Endothelial cell of umbilical vein (primary cell): ENCODE measurements around the gene AZU1. TPM values are rescaled to one million over a fixed set of nuclear protein-coding genes. Genes with fewer than 3 reads are reported as not detected.

Experiments used
- BruUV-seq: library from RNA; stranded (reverse); fragments of 400-500 nt; replicated peaks from 2 replicates; lab custom pipeline; 2021; lab: Mats Ljungman, UMichigan
- CTCF ChIA-PET: fragments of 300-600, 350-600 bp; sonication (Branson Sonifier 250); formaldehyde crosslinking; loops from one replicate; lab custom pipeline; 2021; ENCODE audit warnings: antibody characterized with exemption, inconsistent platforms; lab: Charles Lee
- POLR2A ChIA-PET: fragments of 300-600, 350-600 bp; sonication (Branson Sonifier 250); formaldehyde crosslinking; loops from one replicate; lab custom pipeline; 2021; ENCODE audit warnings: antibody characterized with exemption, inconsistent platforms; lab: Charles Lee
- DNase-seq: peaks from one replicate; pipeline ENCODE4 v3.0.0-alpha.2; 2011; ENCODE audit warnings: low read depth, low spot score
- FAIRE-seq: peaks from 2 replicates; lab custom pipeline; 2011; peaks lifted over from hg19 to GRCh38; lab: Jason Lieb, UNC
- H2AFZ ChIP-seq: 2 replicates; pipeline ENCODE4 v1.6.0; 2012; ENCODE audit warnings: low read depth, low read length, control low read depth, inconsistent platforms
- H3K27ac ChIP-seq: 2 replicates; pipeline ENCODE4 v1.5.1; 2011; ENCODE audit warnings: low read depth, mild to moderate bottlenecking, control low read depth, low read length, moderate library complexity; ENCODE audit not compliant: insufficient read depth
- H3K27me3 ChIP-seq, 2 experiments: 2 replicates each; pipeline versions ENCODE4 v1.6.0 to v1.6.1; 2011; ENCODE audit warnings: low read length in 2 of 2, mixed read lengths in 1 of 2; ENCODE audit not compliant: control insufficient read depth in 2 of 2, insufficient read depth in 2 of 2
- H3K36me3 ChIP-seq, 2 experiments: 2 replicates in 1 of 2; 3 replicates in 1 of 2; pipeline ENCODE4 v1.5.1; 2011; ENCODE audit warnings: low read length in 2 of 2, mild to moderate bottlenecking in 1 of 2, moderate library complexity in 1 of 2; ENCODE audit not compliant: control insufficient read depth in 2 of 2, insufficient read depth in 2 of 2; ENCODE audit errors: extremely low read depth in 1 of 2
- H3K4me1 ChIP-seq: 3 replicates; pipeline ENCODE4 v1.5.1; 2011; ENCODE audit warnings: mild to moderate bottlenecking, low read length; ENCODE audit not compliant: control insufficient read depth, insufficient read depth; ENCODE audit errors: extremely low read depth
- H3K4me2 ChIP-seq: 2 replicates; pipeline ENCODE4 v1.6.1; 2011; ENCODE audit warnings: low read length, control low read depth, mixed read lengths; ENCODE audit not compliant: insufficient read depth
- H3K4me3 ChIP-seq, 3 experiments: fragments of 200-600 bp in 1 of 3; sonication (generic), shearing (Covaris generic) in 1 of 3; replicated peaks in 1 of 3; 2 replicates each; pipeline ENCODE4 v1.5.1; 2011 to 2016; ENCODE audit warnings: control low read depth in 3 of 3, low read length in 3 of 3, mild to moderate bottlenecking in 2 of 3, inconsistent platforms in 1 of 3, low read depth in 1 of 3, moderate library complexity in 1 of 3; ENCODE audit not compliant: insufficient read depth in 1 of 3
- H3K79me2 ChIP-seq: 2 replicates; pipeline ENCODE4 v1.6.0; 2012; ENCODE audit warnings: low read length, inconsistent platforms; ENCODE audit not compliant: control insufficient read depth, insufficient read depth
- H3K9ac ChIP-seq: replicated peaks from 2 replicates; pipeline ENCODE3; 2011; ENCODE audit warnings: low read length, control low read depth; ENCODE audit not compliant: insufficient read depth; ENCODE audit errors: extremely low read depth
- H3K9me1 ChIP-seq: replicated peaks from 3 replicates; pipeline ENCODE4 v1.6.0; 2011; ENCODE audit warnings: mild to moderate bottlenecking, low read length; ENCODE audit not compliant: control insufficient read depth, insufficient read depth; ENCODE audit errors: extremely low read depth
- H3K9me3 ChIP-seq: replicated peaks from 2 replicates; pipeline ENCODE4 v1.5.1; 2012; ENCODE audit warnings: low read length, inconsistent platforms; ENCODE audit not compliant: control insufficient read depth, insufficient read depth
- H4K20me1 ChIP-seq: replicated peaks from 2 replicates; pipeline ENCODE3; 2011; ENCODE audit warnings: mild to moderate bottlenecking, low read length; ENCODE audit not compliant: control insufficient read depth, insufficient read depth; ENCODE audit errors: extremely low read depth
- EZH2 ChIP-seq: IDR thresholded peaks from 2 replicates; pipeline ENCODE4 v1.6.1; 2012; ENCODE audit warnings: borderline replicate concordance, low read depth, mild to moderate bottlenecking, moderate library complexity, low read length, inconsistent platforms; ENCODE audit not compliant: severe bottlenecking
- FOS ChIP-seq: IDR thresholded peaks from 2 replicates; pipeline ENCODE4 v1.6.1; 2011; ENCODE audit warnings: mild to moderate bottlenecking, low read length, moderate library complexity, borderline replicate concordance; ENCODE audit not compliant: insufficient read depth
- GATA2 ChIP-seq: IDR thresholded peaks from 2 replicates; pipeline ENCODE4 v1.7.0; 2011; ENCODE audit warnings: low read depth, mild to moderate bottlenecking, moderate library complexity, mixed read lengths, low read length; ENCODE audit not compliant: insufficient read length, insufficient read depth
- JUN ChIP-seq: IDR thresholded peaks from 2 replicates; pipeline ENCODE4 v1.6.1; 2011; ENCODE audit warnings: borderline replicate concordance, low read depth; ENCODE audit not compliant: insufficient read length, insufficient read depth
- MYC ChIP-seq: IDR thresholded peaks from one replicate; pipeline ENCODE4 v1.6.1; 2011; ENCODE audit warnings: mild to moderate bottlenecking, low read depth, low read length
- POLR2A ChIP-seq: IDR thresholded peaks from 2 replicates; pipeline ENCODE4 v1.6.1; 2012; ENCODE audit warnings: low read depth, mild to moderate bottlenecking, control low read depth, low read length
- POLR2AphosphoS5 ChIP-seq: IDR thresholded peaks from 2 replicates; pipeline ENCODE4 v1.6.1; 2012; ENCODE audit warnings: low read depth, mild to moderate bottlenecking, control low read depth, low read length, moderate library complexity; ENCODE audit not compliant: insufficient read depth
- dilution Hi-C: fragments of 300-500 bp; cut with MboI; formaldehyde crosslinking; loops from one replicate; pipeline ENCODE4 v1.15.0; 2019; ENCODE audit warnings: low sequenced_read_pairs; ENCODE audit not compliant: extremely low pct_ligation_motif_present
- intact Hi-C: fragments of 100-400 bp; cut with micrococcal nuclease; formaldehyde crosslinking; loops from one replicate; pipeline ENCODE4 v1.10.0; 2022
- polyA plus RNA-seq, 4 experiments: library from polyadenylated mRNA; depleted of rRNA in 3 of 4; stranded (reverse) in 3 of 4; unstranded in 1 of 4; fragments of >200 nt; gene quantifications; 2 replicates each; pipeline versions ENCODE4 v1.2.1 to v1.2.3, GENCODE V29; 2011 to 2012; ENCODE audit warnings: missing spikeins in 1 of 4
- total RNA-seq: library from RNA; stranded (reverse); gene quantifications from 2 replicates; pipeline ENCODE4 v1.2.3, GENCODE V29; 2021
- TF ChIP-seq, protein P1 (sequence below), 2 donors: IDR thresholded peaks; 1 replicate in 1 of 2; 2 replicates in 1 of 2; pipeline ENCODE4 v1.5.1; 2011; ENCODE audit warnings: low read length in 2 of 2, mild to moderate bottlenecking in 2 of 2, moderate library complexity in 2 of 2, control low read depth in 1 of 2, inconsistent platforms in 1 of 2, low read depth in 1 of 2; ENCODE audit not compliant: insufficient read depth in 1 of 2; ENCODE audit errors: extremely low read depth in 1 of 2
- TF ChIP-seq, protein P2 (sequence below): IDR thresholded peaks from 2 replicates; pipeline ENCODE4 v1.6.1; 2011; ENCODE audit not compliant: insufficient read depth, insufficient read length

AZU1 gene
- total and polyA plus RNA-seq, 2 donors (not counting 3 experiments of a cell fraction or from before 2014, with no cell fraction given): 0.12 TPM; not detected in 1

DNA sequence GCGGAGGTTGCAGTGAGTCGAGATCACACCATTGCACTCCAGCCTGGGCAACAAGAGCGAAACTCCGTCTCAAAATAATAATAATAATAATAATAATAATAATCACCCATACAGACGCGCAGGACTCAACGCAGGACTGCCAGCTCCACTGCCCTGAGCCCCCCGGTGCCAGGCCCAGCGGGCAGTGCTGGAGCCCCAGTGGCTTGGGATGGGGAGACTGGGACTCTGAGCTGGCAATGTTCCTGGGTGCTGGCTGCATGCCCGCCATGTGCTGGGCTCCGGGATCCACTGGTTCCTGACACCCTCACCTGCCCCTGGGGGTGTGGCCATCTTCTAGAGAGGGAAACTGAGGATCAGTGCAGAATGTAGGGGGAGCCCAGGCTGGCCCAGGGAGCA lies 325 bp upstream of the AZU1 start:
- POLR2A ChIA-PET: no interaction called here
- no peaks in the 10 kb centered on the region for H3K9me1 ChIP-seq
- H3K79me2 ChIP-seq: no peaks in the 10 kb centered on the region
- DNase-seq: no peak
- H3K36me3 ChIP-seq: no peaks in the 10 kb centered on the region
- no peak overlapping the region for H3K9ac ChIP-seq
- TF ChIP-seq JUN (no peak), GATA2 (no peak), EZH2 (no peak), POLR2A (no peak), MYC (no peak), FOS (no peak), POLR2AphosphoS5 (no peak)
- TF ChIP-seq, protein P1, sequence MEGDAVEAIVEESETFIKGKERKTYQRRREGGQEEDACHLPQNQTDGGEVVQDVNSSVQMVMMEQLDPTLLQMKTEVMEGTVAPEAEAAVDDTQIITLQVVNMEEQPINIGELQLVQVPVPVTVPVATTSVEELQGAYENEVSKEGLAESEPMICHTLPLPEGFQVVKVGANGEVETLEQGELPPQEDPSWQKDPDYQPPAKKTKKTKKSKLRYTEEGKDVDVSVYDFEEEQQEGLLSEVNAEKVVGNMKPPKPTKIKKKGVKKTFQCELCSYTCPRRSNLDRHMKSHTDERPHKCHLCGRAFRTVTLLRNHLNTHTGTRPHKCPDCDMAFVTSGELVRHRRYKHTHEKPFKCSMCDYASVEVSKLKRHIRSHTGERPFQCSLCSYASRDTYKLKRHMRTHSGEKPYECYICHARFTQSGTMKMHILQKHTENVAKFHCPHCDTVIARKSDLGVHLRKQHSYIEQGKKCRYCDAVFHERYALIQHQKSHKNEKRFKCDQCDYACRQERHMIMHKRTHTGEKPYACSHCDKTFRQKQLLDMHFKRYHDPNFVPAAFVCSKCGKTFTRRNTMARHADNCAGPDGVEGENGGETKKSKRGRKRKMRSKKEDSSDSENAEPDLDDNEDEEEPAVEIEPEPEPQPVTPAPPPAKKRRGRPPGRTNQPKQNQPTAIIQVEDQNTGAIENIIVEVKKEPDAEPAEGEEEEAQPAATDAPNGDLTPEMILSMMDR (IDR thresholded peaks at IDR 0.05; ENCODE audit: extremely low read depth in 1 of 2, insufficient read depth in 1 of 2, low read depth in 1 of 2, low read length in 2 of 2): no peak
- TF ChIP-seq, protein P2, sequence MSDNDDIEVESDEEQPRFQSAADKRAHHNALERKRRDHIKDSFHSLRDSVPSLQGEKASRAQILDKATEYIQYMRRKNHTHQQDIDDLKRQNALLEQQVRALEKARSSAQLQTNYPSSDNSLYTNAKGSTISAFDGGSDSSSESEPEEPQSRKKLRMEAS: no peak
- FAIRE-seq: no peak
- H3K4me1 ChIP-seq: no peaks in the 10 kb centered on the region
- no peak overlapping the region for H2AFZ ChIP-seq
- no TSS peak for BruUV-seq
- no peaks in the 10 kb centered on the region for H4K20me1 ChIP-seq
- CTCF ChIA-PET: no interaction called here
- no peak overlapping the region for H3K27ac ChIP-seq
- dilution Hi-C loops: no loop called here
- no peaks in the 10 kb centered on the region for H3K9me3 ChIP-seq
- no peaks in the 10 kb centered on the region for H3K27me3 ChIP-seq
- no peak overlapping the region for H3K4me3 ChIP-seq
- intact Hi-C loops: no loop called here
- H3K4me2 ChIP-seq: no peak overlapping the region
